ENCODE measurements around the gene CDY1.
"Not testable (repeated sequence)": the region's sequence is repeated elsewhere in the genome, so short reads cannot be mapped to it uniquely, and the experiment has no call there.

CDY1 gene, protein sequence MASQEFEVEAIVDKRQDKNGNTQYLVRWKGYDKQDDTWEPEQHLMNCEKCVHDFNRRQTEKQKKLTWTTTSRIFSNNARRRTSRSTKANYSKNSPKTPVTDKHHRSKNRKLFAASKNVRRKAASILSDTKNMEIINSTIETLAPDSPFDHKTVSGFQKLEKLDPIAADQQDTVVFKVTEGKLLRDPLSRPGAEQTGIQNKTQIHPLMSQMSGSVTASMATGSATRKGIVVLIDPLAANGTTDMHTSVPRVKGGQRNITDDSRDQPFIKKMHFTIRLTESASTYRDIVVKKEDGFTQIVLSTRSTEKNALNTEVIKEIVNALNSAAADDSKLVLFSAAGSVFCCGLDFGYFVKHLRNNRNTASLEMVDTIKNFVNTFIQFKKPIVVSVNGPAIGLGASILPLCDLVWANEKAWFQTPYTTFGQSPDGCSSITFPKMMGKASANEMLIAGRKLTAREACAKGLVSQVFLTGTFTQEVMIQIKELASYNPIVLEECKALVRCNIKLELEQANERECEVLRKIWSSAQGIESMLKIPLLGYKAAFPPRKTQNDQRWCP

DNA sequence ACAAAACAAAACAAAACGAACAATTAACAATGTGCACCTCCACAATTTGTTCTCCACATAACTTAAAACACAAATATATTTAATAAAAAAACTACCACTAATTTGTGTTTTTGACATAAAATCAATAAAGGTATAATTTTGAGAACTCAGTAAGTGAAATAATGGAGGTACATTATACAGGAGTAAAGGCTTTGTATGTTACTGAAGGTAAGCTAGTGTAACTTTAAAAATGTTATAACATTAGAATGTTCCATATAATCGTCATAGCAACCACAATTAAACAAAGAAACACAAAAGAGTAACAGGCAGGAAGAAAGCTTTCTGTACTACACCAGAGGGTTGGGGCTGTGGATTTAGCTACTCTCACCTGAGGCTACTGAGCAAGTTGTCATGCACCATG lies at the start of gene CDY1:
TSS of gene CDY1 (plus strand) at position 301 of the 400 bp plus-strand sequence. CDS start 326 bp downstream, outside the sequence.
- H3K27ac ChIP-seq, result not testable (repeated sequence)

GRCh38 chrY:25593336-25593735 lies 28.6 kb upstream of the CDY1 start:
- H3K27ac ChIP-seq, result not testable (repeated sequence)

GRCh38 chrY:25620209-25620608 lies 1.7 kb upstream of the CDY1 start:
- not testable (repeated sequence) for H3K27ac ChIP-seq

DNA sequence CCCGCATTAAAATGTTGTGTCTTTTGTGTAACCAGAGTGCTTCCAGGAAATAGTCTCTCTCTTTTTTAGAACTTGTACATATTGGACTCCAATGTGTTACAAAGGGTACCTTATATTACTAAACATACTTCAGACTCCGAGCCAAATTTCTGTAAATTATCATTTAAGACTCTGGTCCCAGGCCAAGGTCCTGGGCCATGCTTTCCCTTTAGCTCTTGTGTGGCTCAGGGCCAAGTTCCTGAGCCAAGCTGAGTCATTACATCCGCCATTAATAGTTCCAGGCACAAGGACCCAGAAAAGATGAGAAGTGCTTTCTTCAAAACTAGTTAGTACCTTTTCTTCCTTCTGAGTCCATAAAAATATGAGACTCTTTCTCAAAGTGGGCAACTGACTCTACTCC lies 4.6 kb downstream of the CDY1 start:
- H3K27ac ChIP-seq, result not testable (repeated sequence)

- H3K27ac ChIP-seq, result not testable (repeated sequence)
Measured at GRCh38 chrY:25630383-25631112, 8.6 kb downstream of the CDY1 start.

DNA sequence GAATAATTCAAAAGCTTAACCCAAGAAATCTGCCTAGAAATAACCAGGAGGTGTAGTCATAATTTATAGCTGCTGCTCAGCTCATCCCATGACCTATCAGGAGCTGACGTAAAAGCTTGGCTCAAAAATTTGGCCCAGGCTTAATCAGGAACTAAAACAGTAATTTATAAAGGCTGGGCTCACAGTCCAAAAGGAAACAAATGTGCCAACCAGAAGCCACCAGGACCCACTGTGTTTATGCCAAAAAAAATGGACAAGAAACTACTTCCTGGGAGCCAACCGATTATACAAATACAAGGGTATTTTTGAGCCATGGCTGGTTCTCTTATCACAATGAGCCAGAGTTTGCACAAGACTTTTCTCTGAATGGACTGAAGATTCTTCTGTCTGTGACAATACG lies 17.9 kb downstream of the CDY1 start:
- not testable (repeated sequence) for H3K27ac ChIP-seq

DNA sequence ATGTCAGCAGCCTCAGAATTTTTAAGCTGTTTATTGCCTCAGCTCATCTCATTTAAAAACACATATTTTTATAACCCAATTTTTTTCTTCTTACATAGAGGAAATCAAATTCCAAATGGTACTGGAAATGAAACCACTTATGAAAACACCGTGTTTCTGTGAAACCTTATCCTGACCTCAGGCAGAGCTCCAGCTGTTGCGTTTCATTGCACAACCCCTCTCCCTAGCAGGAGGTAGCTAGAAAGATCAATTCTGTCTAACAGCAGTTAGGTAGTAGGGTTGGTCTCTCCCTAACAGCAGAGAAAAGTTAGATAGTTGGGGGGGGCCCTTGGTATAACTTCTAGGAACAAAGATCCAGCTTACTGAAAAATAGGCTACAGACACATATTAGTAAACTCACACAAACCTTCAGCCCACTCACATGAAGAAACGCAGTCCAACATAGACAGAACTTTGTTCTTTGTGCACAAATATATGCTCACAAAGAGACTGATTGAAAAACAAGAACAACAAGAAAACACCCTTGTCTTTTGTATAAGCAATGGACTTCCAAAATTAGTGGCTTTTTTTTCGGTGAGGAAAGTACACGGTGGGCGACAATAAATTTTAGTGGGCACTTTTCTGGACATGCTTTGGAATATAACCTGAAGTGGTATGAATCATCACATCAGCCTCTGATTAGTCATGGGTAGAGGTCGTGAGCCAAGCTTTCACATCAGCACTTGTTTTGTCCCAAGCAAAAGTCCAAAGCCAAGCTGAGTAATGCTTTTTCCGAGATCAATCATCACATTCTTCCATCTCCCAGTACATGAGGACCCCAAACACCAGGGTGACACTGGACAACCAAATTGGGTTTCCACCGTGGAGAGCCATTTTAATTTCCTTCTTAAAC lies 21.4 kb downstream of the CDY1 start:
- not testable (repeated sequence) for H3K27ac ChIP-seq

Measured in VCaP (cell line).